PFSK-1 (cell line): ENCODE measurements around the gene MYBL2.

Experiments
- POLR2AphosphoS5 ChIP-seq: IDR thresholded peaks from 2 replicates; pipeline ENCODE4 v1.6.1; 2012; ENCODE audit warnings: low read depth, mild to moderate bottlenecking, control low read depth, low read length, moderate library complexity
- SIN3A ChIP-seq: IDR thresholded peaks from 2 replicates; pipeline ENCODE4 v1.6.1; 2012; ENCODE audit warnings: mild to moderate bottlenecking, low read length, moderate library complexity, borderline replicate concordance; ENCODE audit not compliant: insufficient read depth
- TAF1 ChIP-seq: IDR thresholded peaks from 2 replicates; pipeline ENCODE4 v1.6.1; 2012; ENCODE audit warnings: low read length, control low read depth, borderline replicate concordance; ENCODE audit not compliant: insufficient read depth
- TF ChIP-seq, protein P1 (sequence below), 2 experiments: IDR thresholded peaks; 2 replicates each; pipeline versions ENCODE4 v1.6.1 to v1.8.0; 2011 to 2012; ENCODE audit warnings: low read depth in 2 of 2, low read length in 2 of 2, control low read depth in 1 of 2, inconsistent platforms in 1 of 2, mild to moderate bottlenecking in 1 of 2, moderate library complexity in 1 of 2; ENCODE audit not compliant: insufficient read depth in 1 of 2

DNA sequence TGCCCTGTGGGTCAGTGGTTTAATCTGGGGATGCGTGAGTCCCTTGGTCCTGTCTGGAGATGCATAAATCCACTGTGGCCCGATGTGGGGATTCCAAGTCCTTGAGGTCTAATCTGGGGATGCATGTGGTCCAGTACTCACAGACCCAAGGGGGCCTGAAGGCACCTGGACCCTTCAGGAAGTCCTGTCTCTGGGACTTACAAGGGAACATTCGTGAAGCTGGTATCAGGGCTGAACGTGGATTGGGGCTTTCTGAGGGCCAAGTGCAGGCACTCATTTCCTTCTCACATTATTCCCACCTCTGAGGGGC, 85.1 kb downstream of the MYBL2 start:
- no peak for TF ChIP-seq POLR2AphosphoS5
- TF ChIP-seq TAF1, result no peak
- no peak for TF ChIP-seq SIN3A
- TF ChIP-seq, protein P1, sequence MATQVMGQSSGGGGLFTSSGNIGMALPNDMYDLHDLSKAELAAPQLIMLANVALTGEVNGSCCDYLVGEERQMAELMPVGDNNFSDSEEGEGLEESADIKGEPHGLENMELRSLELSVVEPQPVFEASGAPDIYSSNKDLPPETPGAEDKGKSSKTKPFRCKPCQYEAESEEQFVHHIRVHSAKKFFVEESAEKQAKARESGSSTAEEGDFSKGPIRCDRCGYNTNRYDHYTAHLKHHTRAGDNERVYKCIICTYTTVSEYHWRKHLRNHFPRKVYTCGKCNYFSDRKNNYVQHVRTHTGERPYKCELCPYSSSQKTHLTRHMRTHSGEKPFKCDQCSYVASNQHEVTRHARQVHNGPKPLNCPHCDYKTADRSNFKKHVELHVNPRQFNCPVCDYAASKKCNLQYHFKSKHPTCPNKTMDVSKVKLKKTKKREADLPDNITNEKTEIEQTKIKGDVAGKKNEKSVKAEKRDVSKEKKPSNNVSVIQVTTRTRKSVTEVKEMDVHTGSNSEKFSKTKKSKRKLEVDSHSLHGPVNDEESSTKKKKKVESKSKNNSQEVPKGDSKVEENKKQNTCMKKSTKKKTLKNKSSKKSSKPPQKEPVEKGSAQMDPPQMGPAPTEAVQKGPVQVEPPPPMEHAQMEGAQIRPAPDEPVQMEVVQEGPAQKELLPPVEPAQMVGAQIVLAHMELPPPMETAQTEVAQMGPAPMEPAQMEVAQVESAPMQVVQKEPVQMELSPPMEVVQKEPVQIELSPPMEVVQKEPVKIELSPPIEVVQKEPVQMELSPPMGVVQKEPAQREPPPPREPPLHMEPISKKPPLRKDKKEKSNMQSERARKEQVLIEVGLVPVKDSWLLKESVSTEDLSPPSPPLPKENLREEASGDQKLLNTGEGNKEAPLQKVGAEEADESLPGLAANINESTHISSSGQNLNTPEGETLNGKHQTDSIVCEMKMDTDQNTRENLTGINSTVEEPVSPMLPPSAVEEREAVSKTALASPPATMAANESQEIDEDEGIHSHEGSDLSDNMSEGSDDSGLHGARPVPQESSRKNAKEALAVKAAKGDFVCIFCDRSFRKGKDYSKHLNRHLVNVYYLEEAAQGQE (IDR thresholded peaks at IDR 0.05; ENCODE audit: insufficient read depth in 1 of 2, low read depth in 2 of 2, low read length in 2 of 2), result no peak
